Measurements from ENCODE around the gene HS1BP3.

HS1BP3 gene

GRCh38 chr2:20664431-20665242 lies 13.7 kb upstream of the HS1BP3 start:
- Histone ChIP-seq H3K4me3 (ENCODE audit: low read depth, low read length) (no peak overlapping the region), H3K4me1 (peaks cover 3% of the 10 kb centered on the region), H3K27ac (no peak overlapping the region), H3K27me3 (ENCODE audit: control insufficient read depth, insufficient read depth, low read length) (peaks cover 2% of the 10 kb centered on the region), H3K36me3 (ENCODE audit: control insufficient read depth, insufficient read depth, low read length) (no peaks in the 10 kb centered on the region), H3K4me2 (ENCODE audit: low read length) (no peak overlapping the region), H3K79me2 (no peaks in the 10 kb centered on the region), H3K9me3 (ENCODE audit: control insufficient read depth, low read length) (no peaks in the 10 kb centered on the region), H2AFZ (no peak overlapping the region), H3K9ac (no peak overlapping the region)
- TF ChIP-seq CTCF (IDR thresholded peaks at IDR 0.05) = no peak

DNA sequence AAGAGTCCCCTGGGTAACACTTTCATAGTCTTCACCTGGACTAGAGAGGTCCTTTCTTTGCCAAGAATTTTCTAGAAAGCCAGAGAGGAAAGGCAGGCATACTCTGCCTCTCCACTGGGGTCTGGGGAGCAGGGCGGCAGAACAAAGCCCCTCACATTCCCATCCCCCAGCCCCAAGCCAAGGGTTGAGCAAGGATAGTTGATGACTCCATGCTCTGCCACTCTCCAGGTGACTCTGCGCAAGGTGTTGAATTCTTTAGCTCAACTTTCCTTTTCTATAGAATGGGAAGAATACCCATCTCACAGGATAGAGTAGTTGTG lies 13.1 kb upstream of the HS1BP3 start:
- peaks cover 3% of the 10 kb centered on the region for H3K4me1 ChIP-seq
- H3K4me2 ChIP-seq (ENCODE audit: low read length) = no peak overlapping the region
- no peak overlapping the region for H2AFZ ChIP-seq
- H3K9me3 ChIP-seq (ENCODE audit: control insufficient read depth, low read length) = no peaks in the 10 kb centered on the region
- no peaks in the 10 kb centered on the region for H3K79me2 ChIP-seq
- TF ChIP-seq CTCF (IDR thresholded peaks at IDR 0.05) = no peak
- H3K27ac ChIP-seq = no peak overlapping the region
- no peak overlapping the region for H3K4me3 ChIP-seq (ENCODE audit: low read depth, low read length)
- no peak overlapping the region for H3K9ac ChIP-seq
- no peaks in the 10 kb centered on the region for H3K36me3 ChIP-seq (ENCODE audit: control insufficient read depth, insufficient read depth, low read length)
- no peaks in the 10 kb centered on the region for H3K27me3 ChIP-seq (ENCODE audit: control insufficient read depth, insufficient read depth, low read length)

DNA sequence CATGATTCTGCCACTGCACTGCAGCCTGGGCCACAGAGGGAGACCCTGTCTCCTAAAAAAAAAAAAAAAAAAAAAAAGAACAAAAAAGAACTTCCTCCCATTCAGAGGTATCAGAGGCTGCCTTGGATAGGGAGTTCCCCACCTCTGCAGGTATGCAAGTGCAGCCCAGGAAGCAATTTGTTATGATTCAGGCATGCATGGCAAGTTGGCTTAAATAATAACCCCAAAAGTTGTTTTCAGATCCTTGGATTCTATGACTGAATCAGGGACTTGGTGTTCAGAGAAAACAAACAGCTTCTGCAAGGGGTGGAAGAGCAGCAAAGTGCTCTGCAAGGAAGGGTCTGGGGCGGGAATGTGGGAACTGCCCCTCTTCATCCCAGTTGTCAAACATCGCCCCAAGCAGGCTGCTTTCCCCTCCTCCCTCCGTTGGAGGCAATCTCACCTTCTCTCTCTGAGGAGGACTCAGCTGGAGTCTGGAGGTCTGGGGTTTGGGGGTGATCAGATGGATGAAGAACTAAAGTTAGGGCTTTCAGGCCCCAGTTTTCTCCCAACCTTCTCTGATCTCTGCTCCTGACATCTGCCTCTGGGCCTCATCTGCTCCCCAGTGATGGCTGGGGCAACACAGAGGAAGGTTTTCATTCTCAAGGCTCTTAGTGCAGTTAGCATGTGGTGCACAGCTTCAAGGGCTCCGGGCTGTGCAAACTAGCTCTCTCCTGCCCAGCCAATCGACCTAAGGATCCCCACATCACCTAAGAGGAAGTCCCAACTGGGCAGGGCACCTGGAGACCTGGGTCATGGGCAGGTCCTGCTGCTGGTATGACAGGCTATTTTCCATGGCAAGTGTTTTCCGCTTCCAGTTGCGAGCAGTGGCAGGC lies 12.5 kb upstream of the HS1BP3 start:
- no peaks in the 10 kb centered on the region for H3K79me2 ChIP-seq

GRCh38 chr2:20662308-20662937 lies 11.5 kb upstream of the HS1BP3 start:
- Histone ChIP-seq H3K27me3 (ENCODE audit: control insufficient read depth, insufficient read depth, low read length) (no peaks in the 10 kb centered on the region), H3K79me2 (no peaks in the 10 kb centered on the region), H3K4me2 (ENCODE audit: low read length) (no peak overlapping the region), H2AFZ (no peak overlapping the region), H3K9ac (no peak overlapping the region), H3K4me3 (ENCODE audit: low read depth, low read length) (no peak overlapping the region), H3K36me3 (ENCODE audit: control insufficient read depth, insufficient read depth, low read length) (no peaks in the 10 kb centered on the region), H3K27ac (no peak overlapping the region), H3K4me1 (no peaks in the 10 kb centered on the region), H3K9me3 (ENCODE audit: control insufficient read depth, low read length) (no peaks in the 10 kb centered on the region)
- TF ChIP-seq CTCF (IDR thresholded peaks at IDR 0.05) = no peak

More for the DNA sequence above, 12.5 kb upstream of the HS1BP3 start:
- Histone ChIP-seq H3K4me1 (peaks cover 3% of the 10 kb centered on the region), H3K27ac (no peak overlapping the region), H3K9me3 (ENCODE audit: control insufficient read depth, low read length) (no peaks in the 10 kb centered on the region), H3K27me3 (ENCODE audit: control insufficient read depth, insufficient read depth, low read length) (no peaks in the 10 kb centered on the region), H3K4me2 (ENCODE audit: low read length) (no peak overlapping the region), H3K4me3 (ENCODE audit: low read depth, low read length) (no peak overlapping the region), H2AFZ (no peak overlapping the region), H3K36me3 (ENCODE audit: control insufficient read depth, insufficient read depth, low read length) (no peaks in the 10 kb centered on the region), H3K9ac (no peak overlapping the region)
- TF ChIP-seq CTCF (IDR thresholded peaks at IDR 0.05) = no peak
